DMS153 (cell line): ENCODE results near the gene PSMA1.

ENCODE experiments used
- DNase-seq: peaks from one replicate; lab custom pipeline; 2025; lab: John Stamatoyannopoulos, UW

PSMA1 gene

GRCh38 chr11:14529951-14530350 is 9.8 kb upstream of the PSMA1 start:
- DNase-seq: no peak

GRCh38 chr11:14529321-14529720 is 9.1 kb upstream of the PSMA1 start:
- DNase-seq: no peak

- DNase-seq: no peak
Measured at GRCh38 chr11:14522801-14523200, 2.6 kb upstream of the PSMA1 start.

- no peak for DNase-seq
Measured at GRCh38 chr11:14522245-14522644, 2.1 kb upstream of the PSMA1 start.

GRCh38 chr11:14520747-14521151 is 563 bp upstream of the PSMA1 start:
- DNase-seq: no peak

- DNase-seq: no peak
Measured at GRCh38 chr11:14519597-14519916, 629 bp downstream of the PSMA1 start.

GRCh38 chr11:14518820-14519219 is 1.4 kb downstream of the PSMA1 start:
- DNase-seq: no peak

- DNase-seq: no peak
Measured at GRCh38 chr11:14513800-14514199, 6.4 kb downstream of the PSMA1 start.

GRCh38 chr11:14506532-14506931 is 13.7 kb downstream of the PSMA1 start:
- no peak for DNase-seq

GRCh38 chr11:14503023-14503422 is 17.2 kb downstream of the PSMA1 start:
- DNase-seq: no peak

- DNase-seq: no peak
Measured at GRCh38 chr11:14502039-14502438, 18.1 kb downstream of the PSMA1 start.

- no peak for DNase-seq
Measured at GRCh38 chr11:14500181-14500651, 20.0 kb downstream of the PSMA1 start.

- DNase-seq: peak; percentile 84
Measured at GRCh38 chr11:14499560-14500180, 20.5 kb downstream of the PSMA1 start, which contains the start of gene COPB1. Gene COPB1 (minus strand): TSS chr11:14499811. CDS start chr11:14498928, 883 bp downstream.

- DNase-seq: no peak
Measured at GRCh38 chr11:14499178-14499559, 21.0 kb downstream of the PSMA1 start.

GRCh38 chr11:14480716-14481115 is 39.5 kb downstream of the PSMA1 start:
- DNase-seq: no peak

- no peak for DNase-seq
Measured at GRCh38 chr11:14471127-14471526, 49.1 kb downstream of the PSMA1 start.

GRCh38 chr11:14463623-14464022 is 56.6 kb downstream of the PSMA1 start:
- no peak for DNase-seq

GRCh38 chr11:14460147-14460546 is 60.0 kb downstream of the PSMA1 start:
- DNase-seq: no peak

GRCh38 chr11:14458377-14458776 is 61.8 kb downstream of the PSMA1 start:
- no peak for DNase-seq

GRCh38 chr11:14455648-14456430 is 64.3 kb downstream of the PSMA1 start:
- DNase-seq: no peak
